ENCODE measurements around the gene PTPRR.

The PTPRR gene

DNA sequence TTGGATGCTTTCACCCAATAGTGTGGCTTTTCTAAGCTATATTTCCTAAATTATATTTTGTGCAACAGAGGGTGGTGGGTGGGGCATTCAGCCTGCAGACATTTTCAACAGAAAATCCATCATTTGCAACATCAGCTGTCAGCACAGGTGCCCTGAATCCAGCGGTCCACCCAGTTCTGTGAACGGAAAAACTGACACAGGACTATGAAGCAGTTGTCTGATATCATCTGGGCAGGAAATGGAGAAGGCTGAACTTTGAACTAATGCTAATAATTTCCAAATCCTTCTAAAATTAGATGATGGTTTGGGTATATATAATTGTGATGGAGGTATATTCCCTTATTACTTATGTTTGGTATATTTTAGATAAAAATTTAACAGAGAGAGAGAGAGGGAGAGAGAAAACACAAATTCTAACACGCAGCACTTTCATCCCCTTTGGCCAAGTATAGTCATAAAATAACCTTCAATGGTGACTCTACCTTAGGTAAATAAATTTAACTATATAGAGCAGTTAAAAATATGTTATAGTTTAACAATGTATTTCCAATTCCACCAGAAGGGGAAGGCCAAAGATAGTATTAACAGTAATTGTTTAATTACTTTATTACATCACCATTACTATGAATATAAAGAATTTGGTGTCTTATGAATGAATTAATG, 225.0 kb downstream of the PTPRR start:
- no peak for DNase-seq (ENCODE audit: low spot score)

DNA sequence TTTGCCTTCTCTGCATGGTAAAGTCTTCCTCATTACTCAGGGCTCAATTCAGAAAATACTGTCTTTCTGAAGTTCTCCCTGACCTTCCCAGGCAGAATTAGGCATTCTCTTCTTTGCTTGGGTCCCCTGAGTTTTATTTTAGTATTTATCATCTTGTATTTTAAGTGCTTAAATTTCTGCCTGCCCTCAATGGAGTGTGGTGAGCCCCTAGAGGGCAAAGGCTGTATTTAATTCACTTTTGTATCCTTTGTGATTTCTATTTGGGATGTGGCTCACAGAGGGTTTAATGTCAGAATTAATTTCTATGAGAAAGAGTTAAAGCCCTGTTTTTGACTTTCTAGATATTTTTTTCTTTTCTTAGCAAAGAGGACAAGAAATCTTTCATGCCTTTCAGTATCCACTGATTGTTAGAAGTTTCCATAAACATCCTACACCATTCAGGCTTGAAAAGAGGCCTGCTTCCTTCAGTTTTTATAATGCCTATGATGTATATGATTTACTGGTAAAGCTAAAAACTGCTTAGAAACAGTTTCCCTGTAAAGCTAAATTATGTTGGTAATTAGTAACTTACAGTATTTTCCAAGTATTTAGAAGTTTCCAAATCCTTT, 227.8 kb downstream of the PTPRR start:
- DNase-seq (ENCODE audit: low spot score) = no peak

DNA sequence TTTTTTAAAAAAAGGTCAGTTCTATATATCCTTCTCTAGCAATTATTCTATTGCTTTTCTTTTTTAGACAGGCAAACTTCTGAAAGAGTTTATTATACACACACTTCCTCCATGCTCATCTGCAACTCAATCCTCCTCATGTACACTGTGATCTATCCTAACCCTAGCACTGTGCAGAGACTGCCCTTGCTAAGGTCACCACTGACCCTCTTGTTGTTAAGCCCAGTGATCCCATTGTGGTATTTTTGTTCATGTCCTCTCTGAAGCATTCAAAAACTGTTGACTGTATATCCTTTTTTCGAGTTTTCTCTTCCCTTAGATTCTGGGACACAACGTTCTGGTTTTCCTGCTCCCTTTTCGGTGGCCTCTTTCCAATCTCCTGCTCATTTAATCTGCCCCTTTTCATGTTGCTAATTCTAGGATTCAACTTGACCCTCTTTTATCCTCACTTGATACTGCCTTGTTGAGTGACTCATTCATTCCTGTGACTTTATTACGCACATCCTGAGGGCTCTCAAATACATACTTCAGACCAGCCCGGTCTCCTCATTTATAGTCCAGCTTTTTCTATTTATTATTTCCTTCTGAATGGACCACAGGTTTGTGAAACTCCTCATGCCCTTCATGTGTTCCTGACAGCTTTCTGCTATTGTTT, 229.4 kb downstream of the PTPRR start:
- DNase-seq (ENCODE audit: low spot score) = no peak

- no peak for DNase-seq (ENCODE audit: low spot score)
These were observed 233.6 kb downstream of the PTPRR start for GRCh38 chr12:70686907-70687306.

DNA sequence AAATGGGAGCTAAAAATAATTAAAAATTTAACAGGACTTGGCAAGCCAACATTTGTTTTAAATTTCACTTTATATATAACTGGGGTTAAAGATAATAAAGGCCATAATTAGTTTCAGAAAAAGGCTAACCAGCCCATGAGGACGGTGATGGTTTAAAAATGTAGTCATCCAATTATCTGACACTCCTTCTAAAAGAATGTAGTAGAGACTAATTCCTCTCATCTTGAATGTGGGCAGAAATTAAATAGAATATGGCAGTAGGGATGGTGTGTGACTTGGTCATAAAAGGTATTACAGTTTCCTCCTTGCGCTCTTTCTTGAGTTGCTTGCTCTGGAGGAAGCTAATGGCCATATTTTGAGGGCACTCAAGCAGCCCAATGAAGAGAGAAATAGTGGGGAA, 234.2 kb downstream of the PTPRR start:
- no peak for DNase-seq (ENCODE audit: low spot score)

DNA sequence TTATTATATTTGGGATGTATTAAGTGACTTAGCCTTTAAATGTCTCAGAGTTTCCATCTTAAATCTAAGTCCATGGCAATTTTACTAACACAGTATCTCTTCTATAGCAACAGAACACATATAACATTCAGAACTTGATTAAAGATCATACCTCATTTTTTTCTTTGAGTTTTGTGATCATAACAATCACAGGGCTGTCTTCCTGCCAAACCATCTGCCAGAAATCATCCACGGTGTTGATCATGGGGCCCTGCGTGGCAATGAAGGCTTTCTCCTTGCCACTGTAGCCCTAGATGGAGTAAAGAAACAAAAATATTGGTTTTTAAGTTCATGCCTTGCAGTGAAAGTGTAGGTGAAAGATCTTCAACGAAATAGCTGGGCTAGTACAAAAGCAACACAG, 236.6 kb downstream of the PTPRR start:
- DNase-seq (ENCODE audit: low spot score) = no peak

- no peak for DNase-seq (ENCODE audit: low spot score)
These were observed 248.8 kb downstream of the PTPRR start for GRCh38 chr12:70671698-70672097.

GRCh38 chr12:70670948-70671347, 249.6 kb downstream of the PTPRR start:
- DNase-seq (ENCODE audit: low spot score) = no peak

DNA sequence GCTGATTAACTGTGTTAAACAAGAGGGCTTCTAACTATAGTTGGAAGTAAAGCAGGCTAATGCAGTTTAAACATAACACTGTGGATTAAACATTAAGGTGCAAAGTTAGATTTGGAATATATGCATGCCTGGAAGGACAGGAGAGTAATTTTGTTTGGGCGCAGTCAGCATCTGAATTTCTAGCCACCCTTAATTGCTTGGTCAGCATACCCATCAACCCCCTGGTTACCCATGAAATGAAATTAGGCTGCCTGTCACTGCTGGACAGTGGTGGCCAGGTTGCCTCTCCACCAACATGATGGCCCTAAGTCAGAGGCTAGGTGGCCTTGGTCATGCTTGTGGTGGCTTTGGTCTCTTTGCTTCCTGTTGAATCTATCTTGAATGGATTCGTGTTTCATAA, 253.3 kb downstream of the PTPRR start:
- DNase-seq (ENCODE audit: low spot score) = no peak

DNA sequence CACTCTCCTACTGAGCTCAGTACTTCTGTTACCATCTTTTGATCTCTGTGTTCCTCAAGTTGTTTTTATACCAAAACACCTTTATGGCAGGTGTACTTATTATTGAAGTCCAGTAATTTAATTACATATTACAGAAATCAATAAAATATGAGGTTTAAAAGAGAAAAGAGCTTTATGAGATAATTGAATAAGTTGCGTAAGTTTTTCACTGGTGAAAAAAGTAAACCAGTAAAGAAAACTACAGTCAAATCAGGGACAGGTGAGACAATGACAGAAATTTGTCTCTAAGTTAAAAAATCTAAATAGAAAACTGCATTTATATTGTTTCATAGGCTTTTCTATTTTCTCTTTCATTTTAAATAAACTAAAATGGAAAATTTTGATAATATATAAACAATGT, 254.2 kb downstream of the PTPRR start:
- DNase-seq (ENCODE audit: low spot score) = no peak

- peak; percentile 57 for DNase-seq (ENCODE audit: low spot score)
These were observed 256.1 kb downstream of the PTPRR start for GRCh38 chr12:70664465-70664881.

DNA sequence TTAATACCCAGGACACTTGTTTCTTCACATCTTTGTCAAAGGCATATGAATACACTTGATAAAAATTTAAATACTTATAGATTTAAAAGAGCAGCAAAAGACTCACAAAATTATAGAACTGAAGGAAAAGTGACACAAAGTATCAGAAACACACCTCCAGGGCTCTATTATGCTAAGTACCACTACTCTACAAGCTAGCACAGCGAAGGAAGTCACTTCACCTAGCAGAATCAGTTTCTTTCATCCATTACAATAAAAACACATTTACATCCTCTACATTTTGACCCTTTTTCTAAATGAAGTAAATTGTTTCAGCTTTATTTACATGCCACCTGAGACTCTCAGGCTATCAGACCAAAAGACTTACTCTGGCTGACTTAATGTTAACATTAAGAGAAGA, 256.7 kb downstream of the PTPRR start:
- no peak for DNase-seq (ENCODE audit: low spot score)

GRCh38 chr12:70661466-70662161, 258.9 kb downstream of the PTPRR start:
- DNase-seq (ENCODE audit: low spot score) = peak; percentile 20

DNA sequence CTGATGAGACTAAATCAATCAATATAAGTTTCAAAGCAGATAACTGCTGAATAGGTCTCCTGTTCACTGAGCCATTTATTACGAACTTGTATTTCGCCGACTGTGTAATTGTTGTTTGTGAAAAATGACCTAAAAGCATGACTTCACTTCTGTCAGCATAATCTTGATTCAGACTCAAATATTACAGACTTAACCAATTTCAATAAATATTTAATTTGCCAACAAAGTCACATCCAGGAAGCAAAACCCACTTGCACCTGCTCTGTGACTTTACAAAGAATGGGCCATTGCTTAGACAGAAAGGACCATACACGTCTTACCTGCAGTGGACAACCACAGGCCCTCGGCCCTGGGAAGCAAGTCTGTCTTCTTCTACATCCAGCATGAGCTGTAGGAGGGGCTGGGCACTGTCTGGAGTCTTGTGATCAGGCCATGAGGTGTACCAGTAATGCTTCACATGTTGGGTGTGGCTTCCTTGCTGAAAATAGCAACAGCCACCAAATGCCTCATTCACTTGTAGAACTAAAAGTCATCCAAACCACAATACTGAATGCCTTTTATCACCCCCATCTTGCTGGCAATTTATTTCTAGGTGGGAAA, 259.8 kb downstream of the PTPRR start:
- DNase-seq (ENCODE audit: low spot score) = no peak

DNA sequence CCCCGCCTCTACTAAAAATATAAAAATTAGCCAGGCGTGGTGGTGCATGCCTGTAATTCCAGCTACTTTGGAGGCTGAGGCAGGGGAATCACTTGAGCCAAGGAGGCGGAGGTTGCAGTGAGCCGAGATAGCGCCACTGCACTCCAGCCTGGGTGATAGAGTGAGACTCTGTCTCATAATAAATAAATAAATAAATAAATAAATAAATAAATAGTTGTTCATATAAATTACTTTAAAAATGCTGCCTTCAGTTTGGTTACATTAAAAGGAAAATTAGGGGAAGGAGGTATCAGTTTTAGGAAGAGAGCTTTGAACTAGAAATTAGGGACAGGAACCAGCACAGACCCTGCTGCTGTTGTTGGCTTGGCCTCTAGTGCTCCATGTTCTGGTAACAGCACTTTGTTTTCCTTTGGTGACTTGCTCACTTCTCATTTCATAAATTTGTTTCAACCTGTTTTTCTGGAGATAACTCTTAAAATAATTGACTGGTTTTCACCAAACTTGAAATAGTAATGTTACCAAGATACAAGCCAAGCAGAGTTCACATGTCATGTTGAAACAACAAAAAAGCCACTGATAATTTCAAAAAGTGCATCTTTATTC, 260.4 kb downstream of the PTPRR start:
- no peak for DNase-seq (ENCODE audit: low spot score)

GRCh38 chr12:70659077-70659606, 261.4 kb downstream of the PTPRR start:
- DNase-seq (ENCODE audit: low spot score) = no peak

- no peak for DNase-seq (ENCODE audit: low spot score)
These were observed 262.8 kb downstream of the PTPRR start for GRCh38 chr12:70657616-70658286.

GRCh38 chr12:70652451-70652850, 268.1 kb downstream of the PTPRR start:
- no peak for DNase-seq (ENCODE audit: low spot score)

DNA sequence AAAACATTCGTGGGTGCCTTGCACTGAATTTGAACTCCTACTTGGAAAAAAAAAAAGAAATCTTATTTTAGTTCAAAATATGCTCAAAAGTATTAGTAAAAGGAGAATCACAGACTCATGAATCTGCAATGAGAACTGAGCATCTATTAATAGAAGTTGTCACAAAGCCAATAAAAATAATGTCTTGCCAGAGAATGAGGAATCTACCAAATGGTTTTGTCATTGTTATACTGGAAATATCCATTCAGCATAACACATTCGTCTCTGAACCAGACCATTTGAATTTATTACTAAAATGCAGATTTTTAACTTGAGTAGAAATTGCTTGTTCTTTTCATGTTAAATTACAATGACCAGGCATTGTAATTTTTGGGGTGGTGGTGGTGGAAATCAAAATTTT, 271.7 kb downstream of the PTPRR start:
- no peak for DNase-seq (ENCODE audit: low spot score)

GRCh38 chr12:70648191-70648590, 272.3 kb downstream of the PTPRR start:
- DNase-seq (ENCODE audit: low spot score) = no peak

- DNase-seq (ENCODE audit: low spot score) = no peak
These were observed 273.7 kb downstream of the PTPRR start for GRCh38 chr12:70646850-70647249.
